ENCODE data around the gene OSBPL3.

OSBPL3 gene

GRCh38 chr7:24870766-24871165, 109.2 kb downstream of the OSBPL3 start:
- no peak for TF ChIP-seq CTCF (IDR thresholded peaks at IDR 0.05; ENCODE audit: borderline replicate concordance, insufficient read depth, low read depth, low read length)
- H3K4me3 ChIP-seq (ENCODE audit: low read depth, low read length): no peak overlapping the region

GRCh38 chr7:24869572-24869971, 110.4 kb downstream of the OSBPL3 start:
- no peak for TF ChIP-seq CTCF (IDR thresholded peaks at IDR 0.05; ENCODE audit: borderline replicate concordance, insufficient read depth, low read depth, low read length)
- no peak overlapping the region for H3K4me3 ChIP-seq (ENCODE audit: low read depth, low read length)

- no peak overlapping the region for H3K4me3 ChIP-seq (ENCODE audit: low read depth, low read length)
- TF ChIP-seq CTCF (IDR thresholded peaks at IDR 0.05; ENCODE audit: borderline replicate concordance, insufficient read depth, low read depth, low read length): no peak
Observed at GRCh38 chr7:24868741-24869140, 111.2 kb downstream of the OSBPL3 start.

GRCh38 chr7:24866004-24866615, 113.9 kb downstream of the OSBPL3 start:
- no peak for TF ChIP-seq CTCF (IDR thresholded peaks at IDR 0.05; ENCODE audit: borderline replicate concordance, insufficient read depth, low read depth, low read length)
- H3K4me3 ChIP-seq (ENCODE audit: low read depth, low read length): no peak overlapping the region

- no peak for TF ChIP-seq CTCF (IDR thresholded peaks at IDR 0.05; ENCODE audit: borderline replicate concordance, insufficient read depth, low read depth, low read length)
- no peak overlapping the region for H3K4me3 ChIP-seq (ENCODE audit: low read depth, low read length)
Observed at GRCh38 chr7:24864214-24864817, 115.7 kb downstream of the OSBPL3 start.

GRCh38 chr7:24863626-24864025, 116.4 kb downstream of the OSBPL3 start:
- no peak overlapping the region for H3K4me3 ChIP-seq (ENCODE audit: low read depth, low read length)
- TF ChIP-seq CTCF (IDR thresholded peaks at IDR 0.05; ENCODE audit: borderline replicate concordance, insufficient read depth, low read depth, low read length): no peak

GRCh38 chr7:24862461-24862860, 117.5 kb downstream of the OSBPL3 start:
- no peak for TF ChIP-seq CTCF (IDR thresholded peaks at IDR 0.05; ENCODE audit: borderline replicate concordance, insufficient read depth, low read depth, low read length)
- H3K4me3 ChIP-seq (ENCODE audit: low read depth, low read length): no peak overlapping the region
